HCT116 (cell line): ENCODE results near the gene DPP4. TPM values are rescaled to one million over a fixed set of nuclear protein-coding genes. Genes with fewer than 3 reads are reported as not detected.

Experiments
- ATAC-seq: fragments of 200-7000 bp; cut with Tn5 transposase; 2 replicates; pipeline ENCODE4 v1.9.1; 2020; ENCODE audit warnings: mild to moderate bottlenecking, moderate library complexity
- BruUV-seq: library from RNA; stranded (reverse); fragments of 400-500 nt; replicated peaks from 2 replicates; lab custom pipeline; 2021; lab: Mats Ljungman, UMichigan
- CTCF ChIA-PET: fragments of 300-600 bp; sonication (Branson Sonifier 250); formaldehyde crosslinking; loops from one replicate; lab custom pipeline; 2021; ENCODE audit warnings: antibody characterized with exemption; lab: Charles Lee
- POLR2A ChIA-PET: fragments of 300-600, 350-600 bp; sonication (Branson Sonifier 250); formaldehyde crosslinking; loops from one replicate; lab custom pipeline; 2021; ENCODE audit warnings: antibody characterized with exemption; lab: Charles Lee
- RAD21 ChIA-PET, 2 experiments: fragments of 300-600 bp; sonication (Branson Sonifier 250); formaldehyde crosslinking; loops; one replicate each; lab custom pipeline; 2023; ENCODE audit warnings: low total read pairs in 2 of 2; ENCODE audit not compliant: uncharacterized antibody in 2 of 2, unreplicated experiment in 2 of 2, low non-redundant PET in 1 of 2; lab: Charles Lee
- DNase-seq: peaks from one replicate; pipeline ENCODE4 v3.0.0-alpha.2; 2010; ENCODE audit warnings: low read depth, low spot score
- H2AFZ ChIP-seq: fragments of 200-600 bp; shearing (Covaris generic), sonication (generic); 2 replicates; pipeline ENCODE4 v1.6.1; 2017; ENCODE audit warnings: low read depth, mixed run types, mixed read lengths, antibody characterized with exemption, low read length; ENCODE audit not compliant: poor library complexity, severe bottlenecking
- H3K27ac ChIP-seq: 2 replicates; pipeline ENCODE4 v1.5.1; 2012; ENCODE audit warnings: low read depth, low read length
- H3K27me3 ChIP-seq: fragments of 200-600 bp; sonication (generic); 2 replicates; pipeline ENCODE4 v1.6.1; 2016; ENCODE audit warnings: mixed run types, low read length, mixed read lengths; ENCODE audit not compliant: insufficient read depth
- H3K36me3 ChIP-seq, 2 experiments: fragments of 200-500 bp in 1 of 2; fragments of 200-600 bp in 1 of 2; sonication (Bioruptor generic) in 1 of 2; sonication (generic) in 1 of 2; 2 replicates each; pipeline versions ENCODE4 v1.5.1 to v1.6.1; 2014 to 2016; ENCODE audit warnings: low read length in 2 of 2, inconsistent platforms in 1 of 2, mixed read lengths in 1 of 2, mixed run types in 1 of 2; ENCODE audit not compliant: insufficient read depth in 2 of 2, control insufficient read depth in 1 of 2
- H3K4me1 ChIP-seq, 2 experiments: fragments of 200-600 bp in 1 of 2; sonication (generic) in 1 of 2; 2 replicates each; pipeline versions ENCODE4 v1.5.1 to v1.6.1; 2012 to 2017; ENCODE audit warnings: low read length in 2 of 2, inconsistent platforms in 1 of 2, mild to moderate bottlenecking in 1 of 2, mixed read lengths in 1 of 2, mixed run types in 1 of 2, moderate library complexity in 1 of 2; ENCODE audit not compliant: insufficient read depth in 2 of 2, control insufficient read depth in 1 of 2
- H3K4me2 ChIP-seq: fragments of 200-600 bp; sonication (generic); 2 replicates; pipeline ENCODE4 v1.6.1; 2017; ENCODE audit warnings: mixed run types, low read length, mixed read lengths
- H3K4me3 ChIP-seq, 2 experiments: fragments of 200-600 bp in 1 of 2; sonication (generic) in 1 of 2; replicated peaks in 1 of 2; 2 replicates each; pipeline ENCODE4 v1.5.1; 2011 to 2016; ENCODE audit warnings: low read length in 2 of 2, control low read depth in 1 of 2, low read depth in 1 of 2, mild to moderate bottlenecking in 1 of 2, mixed read lengths in 1 of 2, mixed run types in 1 of 2
- H3K79me2 ChIP-seq: fragments of 200-600 bp; sonication (generic); 2 replicates; pipeline ENCODE4 v1.6.1; 2017; ENCODE audit warnings: mild to moderate bottlenecking, mixed run types, low read length, moderate library complexity, mixed read lengths; ENCODE audit not compliant: insufficient read depth
- H3K9ac ChIP-seq: fragments of 200-600 bp; sonication (generic); 2 replicates; pipeline ENCODE4 v1.6.1; 2016; ENCODE audit warnings: low read length, mixed read lengths
- H3K9me2 ChIP-seq: fragments of 200-600 bp; sonication (generic), shearing (Covaris generic); 2 replicates; pipeline ENCODE4 v1.6.1; 2017; ENCODE audit warnings: mixed run types, mild to moderate bottlenecking, moderate library complexity; ENCODE audit not compliant: insufficient read depth
- H3K9me3 ChIP-seq, 2 experiments: fragments of 200-500 bp in 1 of 2; fragments of 200-600 bp in 1 of 2; sonication (Bioruptor generic) in 1 of 2; sonication (generic) in 1 of 2; 2 replicates each; pipeline ENCODE4 v1.6.1; 2014 to 2017; ENCODE audit warnings: low read length in 2 of 2, mixed read lengths in 2 of 2, inconsistent platforms in 1 of 2, low read depth in 1 of 2, mild to moderate bottlenecking in 1 of 2, mixed run types in 1 of 2, moderate library complexity in 1 of 2; ENCODE audit not compliant: control insufficient read depth in 1 of 2, insufficient read depth in 1 of 2
- H4K20me1 ChIP-seq: fragments of 200-600 bp; sonication (generic), shearing (Covaris generic); 2 replicates; pipeline ENCODE4 v1.6.1; 2017; ENCODE audit warnings: mixed run types, mild to moderate bottlenecking, moderate library complexity; ENCODE audit not compliant: insufficient read depth
- CBX3 ChIP-seq: IDR thresholded peaks from 2 replicates; pipeline ENCODE4 v1.6.1; 2012; ENCODE audit warnings: low read depth
- CEBPB ChIP-seq: IDR thresholded peaks from 2 replicates; pipeline ENCODE4 v1.6.1; 2012; ENCODE audit warnings: low read depth
- CTCF ChIP-seq, 3 experiments: fragments of 200-600 bp in 1 of 3; sonication (generic) in 1 of 3; IDR thresholded peaks in 2 of 3; conservative IDR thresholded peaks in 1 of 3; 2 replicates each; pipeline ENCODE4 v1.5.1; 2012 to 2017; ENCODE audit warnings: low read depth in 2 of 3, low read length in 2 of 3, antibody characterized with exemption in 1 of 3, borderline replicate concordance in 1 of 3, control low read depth in 1 of 3, mild to moderate bottlenecking in 1 of 3, mixed read lengths in 1 of 3, mixed run types in 1 of 3, moderate library complexity in 1 of 3; ENCODE audit not compliant: insufficient read depth in 1 of 3
- ELF1 ChIP-seq: IDR thresholded peaks from 2 replicates; pipeline ENCODE4 v1.6.1; 2012; ENCODE audit warnings: low read depth, borderline replicate concordance
- EZH2 ChIP-seq: fragments of 200-600 bp; sonication (generic); IDR thresholded peaks from 2 replicates; pipeline ENCODE4 v1.6.1; 2017; ENCODE audit warnings: antibody characterized with exemption, mixed run types
- EZH2phosphoT487 ChIP-seq: fragments of 200-600 bp; IDR thresholded peaks from 2 replicates; pipeline ENCODE4 v1.6.1; 2018; ENCODE audit warnings: antibody characterized with exemption, borderline replicate concordance
- FOSL1 ChIP-seq: IDR thresholded peaks from 2 replicates; pipeline ENCODE4 v1.6.1; 2012; ENCODE audit warnings: low read depth
- JUND ChIP-seq: IDR thresholded peaks from 2 replicates; pipeline ENCODE4 v1.6.1; 2012
- POLR2A ChIP-seq: IDR thresholded peaks from 2 replicates; pipeline ENCODE4 v1.7.0; 2011; ENCODE audit warnings: borderline replicate concordance; ENCODE audit not compliant: insufficient read depth, insufficient read length; ENCODE audit errors: extremely low read depth
- POLR2AphosphoS5 ChIP-seq: IDR thresholded peaks from 2 replicates; pipeline ENCODE4 v1.6.1; 2011; ENCODE audit warnings: mild to moderate bottlenecking, low read depth, low read length, moderate library complexity
- RAD21 ChIP-seq: IDR thresholded peaks from 2 replicates; pipeline ENCODE4 v1.6.1; 2012; ENCODE audit warnings: low read depth, mild to moderate bottlenecking
- REST ChIP-seq: IDR thresholded peaks from 2 replicates; pipeline ENCODE4 v1.6.1; 2012; ENCODE audit warnings: low read depth
- SIN3A ChIP-seq: IDR thresholded peaks from 2 replicates; pipeline ENCODE4 v1.6.1; 2012; ENCODE audit warnings: low read depth
- SP1 ChIP-seq: IDR thresholded peaks from 2 replicates; pipeline ENCODE4 v1.6.1; 2012; ENCODE audit warnings: low read depth
- SRF ChIP-seq: IDR thresholded peaks from 2 replicates; pipeline ENCODE4 v1.6.1; 2012; ENCODE audit warnings: low read depth
- TCF7L2 ChIP-seq: IDR thresholded peaks from 2 replicates; pipeline ENCODE4 v1.7.0; 2011; ENCODE audit warnings: borderline replicate concordance, inconsistent platforms; ENCODE audit not compliant: insufficient read depth, insufficient read length; ENCODE audit errors: extremely low read depth
- YY1 ChIP-seq: IDR thresholded peaks from 2 replicates; pipeline ENCODE4 v1.6.1; 2011; ENCODE audit warnings: low read length, low read depth, moderate library complexity, mild to moderate bottlenecking; ENCODE audit not compliant: insufficient replicate concordance; ENCODE audit errors: extremely low read depth
- ZBTB33 ChIP-seq: IDR thresholded peaks from 2 replicates; pipeline ENCODE4 v1.6.1; 2011; ENCODE audit warnings: mild to moderate bottlenecking, low read length, moderate library complexity; ENCODE audit not compliant: insufficient replicate concordance; ENCODE audit errors: extremely low read depth
- ZFX ChIP-seq: fragments of 450-650 bp; IDR thresholded peaks from 2 replicates; pipeline ENCODE4 v1.6.1; 2017
- ZNF274 ChIP-seq: fragments of 200-500 bp; sonication (Bioruptor generic); IDR thresholded peaks from 2 replicates; pipeline ENCODE4 v1.6.1; 2014; ENCODE audit warnings: mild to moderate bottlenecking, low read depth, low read length, inconsistent platforms
- intact Hi-C: fragments of 100-400 bp; cut with micrococcal nuclease; formaldehyde crosslinking; loops from 2 replicates; pipeline ENCODE4 v1.10.0; 2022
- total RNA-seq: library from RNA; stranded (reverse); gene quantifications from one replicate; pipeline ENCODE4 v1.2.1, GENCODE V29; 2021; ENCODE audit not compliant: unreplicated experiment

DPP4 gene
- total RNA-seq, 1 experiment from 2014 or later, result 3.6 TPM

- Histone ChIP-seq H3K9me2 (no peaks in the 10 kb centered on the region; the same call in 1 of the 2 replicates), H3K4me3 (no peak overlapping the region), H3K36me3 (no peaks in the 10 kb centered on the region), H3K4me2 (no peak overlapping the region), H3K9ac (no peak overlapping the region), H4K20me1 (no peaks in the 10 kb centered on the region), H3K9me3 (peaks cover 0 to 3% of the 10 kb centered on the region in 2 experiments; a peak in 2 of 4 replicates), H3K4me1 (peaks cover 0 to 6% of the 10 kb centered on the region in 2 experiments; a peak in 1 of 4 replicates), H3K79me2 (no peaks in the 10 kb centered on the region), H3K27me3 (no peaks in the 10 kb centered on the region)
- CTCF ChIA-PET, result no interaction called here
- RAD21 ChIA-PET, result no interaction called here
- no TSS peak for BruUV-seq
- intact Hi-C loops, result no loop called here
- ATAC-seq, result no peak
- no peak for DNase-seq
- TF ChIP-seq SRF (no peak), EZH2phosphoT487 (no peak), SP1 (no peak), YY1 (no peak), CBX3 (no peak), POLR2A (no peak), ELF1 (no peak), ZBTB33 (no peak), SIN3A (no peak), POLR2AphosphoS5 (no peak), FOSL1 (no peak), JUND (no peak), CTCF (IDR thresholded peaks at IDR 0.05 in 2 of 3, conservative IDR thresholded peaks at IDR 0.05 in 1 of 3; ENCODE audit: borderline replicate concordance in 1 of 3, insufficient read depth in 1 of 3, low read depth in 2 of 3, low read length in 2 of 3) (no peak), REST (no peak), RAD21 (no peak), CEBPB (no peak), EZH2 (no peak), ZNF274 (no peak), TCF7L2 (no peak), ZFX (no peak)
- TF ChIP-seq, all 23 proteins: peak for 0
- no peak overlapping the region for H3K27ac ChIP-seq
- H2AFZ ChIP-seq, result no peak overlapping the region
- POLR2A ChIA-PET, result no interaction called here
These were observed 20.8 kb downstream of the DPP4 start for GRCh38 chr2:162053066-162053807.
